ENCODE measurements around the gene TTC22. TPM values are rescaled to one million over a fixed set of nuclear protein-coding genes. Genes with fewer than 3 reads are reported as not detected.

Gene TTC22
- total RNA-seq, 1 donor from 2014 or later: 0.14 TPM

DNA sequence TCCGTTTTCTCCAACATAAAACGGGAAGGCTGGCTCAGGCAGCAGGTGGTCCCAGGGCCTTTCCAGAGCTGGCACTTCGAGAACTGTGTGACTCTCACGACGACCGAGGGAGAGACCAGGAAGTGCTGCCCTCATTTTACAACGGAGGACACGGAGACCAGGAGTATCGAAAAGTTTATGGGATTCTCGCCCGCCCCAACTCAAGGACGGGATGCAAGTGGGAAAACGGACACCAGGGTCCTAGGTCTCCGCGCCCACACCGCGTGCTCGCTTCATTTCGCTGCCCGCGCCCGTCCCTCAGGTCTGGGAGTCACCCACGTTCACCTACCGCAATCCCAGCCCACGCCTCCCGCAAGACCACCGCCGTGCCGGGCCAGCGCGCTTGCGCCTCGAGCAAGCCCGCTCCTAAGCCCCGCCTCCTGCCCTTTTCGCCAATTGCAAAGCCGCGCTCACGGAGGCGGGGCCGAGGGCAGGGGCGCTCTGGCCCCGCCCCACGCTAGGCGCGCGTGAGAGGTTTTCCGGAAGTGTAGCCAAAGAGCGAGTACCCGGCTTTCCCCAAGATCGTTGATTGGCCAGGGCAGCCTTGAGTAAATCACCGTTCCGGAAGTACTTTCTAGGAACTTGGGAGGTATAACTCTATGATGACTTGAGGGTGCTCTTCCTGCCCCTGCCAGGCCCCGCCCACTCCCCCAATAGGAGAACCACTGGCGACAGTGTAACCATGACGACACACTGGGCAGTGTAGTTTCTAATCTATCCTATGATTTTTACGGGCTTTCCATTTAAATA lies 36.8 kb downstream of the TTC22 start, which contains the start of gene PARS2:
Gene PARS2, minus strand, starts transcription at position 391 of the 789 bp plus-strand sequence. CDS start 5,362 bp downstream, outside the sequence.
- Histone ChIP-seq H3K36me3 (no peaks in the 10 kb centered on the region), H3K4me1 (peaks cover 18% of the 10 kb centered on the region), H3K27me3 (ENCODE audit: low read depth) (no peaks in the 10 kb centered on the region), H3K9me3 (replicated peaks) (no peaks in the 10 kb centered on the region), H3K4me3 (peak within 1 kb of the TSS; percentile 87), H3K27ac (replicated peaks) (peak within 1 kb of the TSS; percentile 79)
- DNase-seq: peak; percentile 95
- TF ChIP-seq CTCF (IDR thresholded peaks at IDR 0.05; ENCODE audit: borderline replicate concordance): no peak
- intact Hi-C loops (cut with micrococcal nuclease): no loop called here

GRCh38 chr1:54763816-54764132 lies 37.3 kb downstream of the TTC22 start:
- H3K9me3 ChIP-seq (replicated peaks): no peaks in the 10 kb centered on the region
- peaks cover under 1% of the 10 kb centered on the region for H3K36me3 ChIP-seq
- intact Hi-C loops (cut with micrococcal nuclease): no loop called here
- DNase-seq: no peak
- H3K27ac ChIP-seq (replicated peaks): peak overlapping the region; percentile 79
- peak overlapping the region; percentile 87 for H3K4me3 ChIP-seq
- no peak for TF ChIP-seq CTCF (IDR thresholded peaks at IDR 0.05; ENCODE audit: borderline replicate concordance)
- no peaks in the 10 kb centered on the region for H3K27me3 ChIP-seq (ENCODE audit: low read depth)
- H3K4me1 ChIP-seq: peaks cover 18% of the 10 kb centered on the region

DNA sequence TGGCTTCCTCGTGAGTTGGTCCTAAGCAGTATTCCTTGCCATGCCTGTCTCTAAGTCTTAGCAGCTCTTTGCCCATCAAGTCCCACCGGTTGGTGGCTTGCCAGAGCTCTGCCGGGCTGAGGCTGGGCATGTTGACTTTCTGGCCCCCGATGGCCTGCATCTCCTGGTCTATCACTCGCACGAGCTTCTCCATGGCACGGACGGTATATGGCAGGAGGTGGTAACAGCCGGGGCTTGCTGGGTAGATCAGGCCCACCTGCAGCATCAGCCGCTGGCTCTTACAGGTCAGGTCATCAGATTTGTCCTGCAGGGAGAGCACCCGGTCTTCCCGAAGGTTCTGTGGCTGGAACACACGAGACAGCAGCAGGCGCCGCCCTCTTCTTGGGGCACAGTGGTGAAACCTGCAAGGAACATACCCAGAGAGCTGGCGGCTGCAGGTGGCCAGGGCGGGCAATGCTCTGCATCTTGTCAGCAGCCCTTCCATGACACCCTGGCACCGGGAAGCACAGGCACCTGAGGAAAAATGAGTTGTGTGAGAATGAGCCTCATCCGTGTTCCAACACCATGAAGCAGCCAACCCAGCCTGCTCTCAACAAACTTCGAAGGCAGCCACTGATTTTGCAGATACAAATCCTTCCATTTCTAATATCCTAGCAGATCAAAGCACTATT lies 42.3 kb downstream of the TTC22 start:
- intact Hi-C loops (cut with micrococcal nuclease): no loop called here
- no peak for DNase-seq
- no peak for TF ChIP-seq CTCF (IDR thresholded peaks at IDR 0.05; ENCODE audit: borderline replicate concordance)
- H3K36me3 ChIP-seq: peaks cover 21% of the 10 kb centered on the region
- H3K9me3 ChIP-seq (replicated peaks): no peaks in the 10 kb centered on the region
- H3K27ac ChIP-seq (replicated peaks): no peak overlapping the region
- H3K4me3 ChIP-seq: no peak overlapping the region
- peaks cover 7% of the 10 kb centered on the region for H3K4me1 ChIP-seq
- no peaks in the 10 kb centered on the region for H3K27me3 ChIP-seq (ENCODE audit: low read depth)

- Histone ChIP-seq H3K4me1 (no peaks in the 10 kb centered on the region), H3K4me3 (no peak overlapping the region), H3K27ac (replicated peaks) (no peak overlapping the region), H3K27me3 (ENCODE audit: low read depth) (no peaks in the 10 kb centered on the region), H3K9me3 (replicated peaks) (no peaks in the 10 kb centered on the region), H3K36me3 (peaks cover 21% of the 10 kb centered on the region)
- no peak for TF ChIP-seq CTCF (IDR thresholded peaks at IDR 0.05; ENCODE audit: borderline replicate concordance)
- intact Hi-C loops (cut with micrococcal nuclease): no loop called here
- DNase-seq: no peak
Measured at GRCh38 chr1:54757833-54758232, 43.3 kb downstream of the TTC22 start.

DNA sequence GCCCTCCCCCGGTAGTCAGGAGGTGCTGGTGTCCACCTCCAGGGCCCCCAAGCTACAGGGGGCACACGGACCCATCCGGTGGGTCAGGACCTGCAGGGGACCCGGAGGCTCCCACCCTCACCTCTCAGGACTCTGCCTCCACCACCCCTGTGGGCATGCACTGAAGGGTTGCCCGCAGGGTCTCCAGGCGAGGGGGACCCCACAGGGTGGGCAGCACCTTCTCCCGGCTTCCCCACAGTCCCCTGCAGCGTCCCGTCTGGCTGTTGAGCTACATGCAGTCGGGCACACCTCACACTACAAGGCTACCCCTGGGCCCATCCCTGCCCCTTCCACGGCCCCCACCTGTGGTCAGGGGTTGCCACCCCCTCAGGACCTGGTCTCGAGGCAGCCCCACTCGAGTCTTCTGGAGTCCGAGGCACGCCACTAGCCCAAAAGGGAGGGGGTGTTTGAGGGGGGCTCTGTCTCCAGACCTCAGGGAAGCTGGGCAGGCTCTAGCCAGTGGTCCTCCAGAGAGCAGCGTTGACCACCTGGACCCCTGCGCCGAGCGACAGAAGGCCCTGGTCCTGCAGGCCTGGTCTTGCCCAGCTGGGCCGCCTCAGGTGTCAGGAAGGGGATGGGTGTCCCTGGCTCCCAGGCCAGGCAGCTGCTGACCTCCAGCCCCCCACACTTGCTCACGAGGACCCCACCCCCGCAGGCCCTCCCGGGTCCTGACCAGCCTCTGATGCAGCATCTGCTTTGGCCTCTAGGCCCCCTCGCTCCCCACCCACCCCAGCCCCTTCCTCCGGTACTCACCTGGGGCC lies 46.4 kb downstream of the TTC22 start:
- intact Hi-C loops (cut with micrococcal nuclease): no loop called here

More for the DNA sequence above, 46.4 kb downstream of the TTC22 start:
- no peak for DNase-seq
- no peaks in the 10 kb centered on the region for H3K4me1 ChIP-seq
- no peak for TF ChIP-seq CTCF (IDR thresholded peaks at IDR 0.05; ENCODE audit: borderline replicate concordance)
- no peak overlapping the region for H3K27ac ChIP-seq (replicated peaks)
- no peaks in the 10 kb centered on the region for H3K9me3 ChIP-seq (replicated peaks)
- H3K27me3 ChIP-seq (ENCODE audit: low read depth): no peaks in the 10 kb centered on the region
- peaks cover 21% of the 10 kb centered on the region for H3K36me3 ChIP-seq
- no peak overlapping the region for H3K4me3 ChIP-seq

All from left ventricle myocardium inferior (tissue), 1 donor.